Stimulated activated naive CD8-positive, alpha-beta T cell treated with anti-CD3 and anti-CD28 coated beads, Interleukin-15, Interleukin-2, amounts not matched to agents 100 U/mL and 50 U/mL, for 24 hours (primary cell): ENCODE data around the gene USP24.

Source experiments
- ATAC-seq: fragments of 150-1000 bp; cut with Tn5 transposase; one replicate; pipeline ENCODE4 v1.10.0; 2021
- DNase-seq: peaks from one replicate; pipeline ENCODE4 v3.0.0; 2021

USP24 gene

GRCh38 chr1:55067914-55068313 is 147.2 kb downstream of the USP24 start:
- no peak for ATAC-seq
- DNase-seq, result no peak

GRCh38 chr1:55067022-55067778 is 148.0 kb downstream of the USP24 start:
- DNase-seq, result no peak
- no peak for ATAC-seq

- DNase-seq, result no peak
- no peak for ATAC-seq
These were observed 149.5 kb downstream of the USP24 start for GRCh38 chr1:55065648-55066047.

GRCh38 chr1:55064861-55065263 is 150.3 kb downstream of the USP24 start:
- ATAC-seq (no peak), DNase-seq (no peak)

- DNase-seq, result no peak
- no peak for ATAC-seq
These were observed 151.0 kb downstream of the USP24 start for GRCh38 chr1:55064071-55064581.

- DNase-seq (no peak), ATAC-seq (no peak)
These were observed 151.6 kb downstream of the USP24 start for GRCh38 chr1:55063577-55063942.

GRCh38 chr1:55062801-55063576 is 152.2 kb downstream of the USP24 start:
- DNase-seq (no peak), ATAC-seq (no peak)

GRCh38 chr1:55061706-55062321 is 153.3 kb downstream of the USP24 start:
- ATAC-seq (no peak), DNase-seq (no peak)

GRCh38 chr1:55061000-55061705 is 154.0 kb downstream of the USP24 start:
- ATAC-seq (no peak), DNase-seq (no peak)

- DNase-seq (no peak), ATAC-seq (peak; percentile 79)
These were observed 154.8 kb downstream of the USP24 start for GRCh38 chr1:55060133-55060999.

GRCh38 chr1:55059302-55060132 is 155.6 kb downstream of the USP24 start:
- DNase-seq, result no peak
- ATAC-seq, result no peak

- no peak for DNase-seq
- ATAC-seq, result no peak
These were observed 157.2 kb downstream of the USP24 start for GRCh38 chr1:55057956-55058298.

- DNase-seq (no peak), ATAC-seq (no peak)
These were observed 157.8 kb downstream of the USP24 start for GRCh38 chr1:55057270-55057955.

- ATAC-seq, result no peak
- DNase-seq, result no peak
These were observed 158.6 kb downstream of the USP24 start for GRCh38 chr1:55056632-55056992.

GRCh38 chr1:55055951-55056631 is 159.1 kb downstream of the USP24 start:
- ATAC-seq, result no peak
- no peak for DNase-seq

- DNase-seq, result no peak
- no peak for ATAC-seq
These were observed 159.9 kb downstream of the USP24 start for GRCh38 chr1:55055084-55055882.

GRCh38 chr1:55054396-55054795 is 160.8 kb downstream of the USP24 start:
- DNase-seq (no peak), ATAC-seq (no peak)

GRCh38 chr1:55053265-55053954 is 161.8 kb downstream of the USP24 start:
- DNase-seq (no peak), ATAC-seq (no peak)
